Activated T-cell treated with anti-CD3 and anti-CD28 coated beads, Interleukin-2, amount 50 U/mL, for 72 hours (primary cell): ENCODE data around the gene PPP2R3B. TPM values are rescaled to one million over a fixed set of nuclear protein-coding genes. Genes with fewer than 3 reads are reported as not detected.

Experiments
- ATAC-seq, 2 donors: fragments of 150-1000 bp; cut with Tn5 transposase; replicated peaks in 1 of 2; 2 replicates each; pipeline ENCODE4 v1.10.0; 2021; ENCODE audit warnings: moderate library complexity in 2 of 2, mild to moderate bottlenecking in 1 of 2
- DNase-seq, 2 donors: peaks; one replicate each; pipeline ENCODE4 v3.0.0; 2021 to 2022; ENCODE audit warnings: mixed read lengths in 1 of 2
- H3K27ac Mint-ChIP-seq: one replicate; pipeline ENCODE4 v1.8.0; 2022; ENCODE audit warnings: mild to moderate bottlenecking, moderate library complexity, mixed read lengths
- H3K27me3 Mint-ChIP-seq: one replicate; pipeline ENCODE4 v1.8.0; 2022; ENCODE audit warnings: low read depth, mixed read lengths
- H3K36me3 Mint-ChIP-seq, 2 donors: one replicate each; pipeline ENCODE4 v1.8.0; 2022; ENCODE audit warnings: mixed read lengths in 2 of 2, mild to moderate bottlenecking in 1 of 2; ENCODE audit not compliant: insufficient read depth in 2 of 2
- H3K4me1 Mint-ChIP-seq: one replicate; pipeline ENCODE4 v1.8.0; 2022; ENCODE audit warnings: low read depth, mixed read lengths
- H3K4me3 Mint-ChIP-seq, 2 donors: one replicate each; pipeline ENCODE4 v1.8.0; 2022; ENCODE audit warnings: mild to moderate bottlenecking in 2 of 2, mixed read lengths in 2 of 2, moderate library complexity in 2 of 2
- H3K9me3 Mint-ChIP-seq, 2 donors: one replicate each; pipeline ENCODE4 v1.8.0; 2022; ENCODE audit warnings: mixed read lengths in 2 of 2
- total RNA-seq, 2 donors: library from RNA; stranded (reverse); gene quantifications; one replicate each; pipeline ENCODE4 v1.2.3, GENCODE V29; 2022

The PPP2R3B gene
- total RNA-seq, 2 donors from 2014 or later: 44.7 to 50.1 TPM

DNA sequence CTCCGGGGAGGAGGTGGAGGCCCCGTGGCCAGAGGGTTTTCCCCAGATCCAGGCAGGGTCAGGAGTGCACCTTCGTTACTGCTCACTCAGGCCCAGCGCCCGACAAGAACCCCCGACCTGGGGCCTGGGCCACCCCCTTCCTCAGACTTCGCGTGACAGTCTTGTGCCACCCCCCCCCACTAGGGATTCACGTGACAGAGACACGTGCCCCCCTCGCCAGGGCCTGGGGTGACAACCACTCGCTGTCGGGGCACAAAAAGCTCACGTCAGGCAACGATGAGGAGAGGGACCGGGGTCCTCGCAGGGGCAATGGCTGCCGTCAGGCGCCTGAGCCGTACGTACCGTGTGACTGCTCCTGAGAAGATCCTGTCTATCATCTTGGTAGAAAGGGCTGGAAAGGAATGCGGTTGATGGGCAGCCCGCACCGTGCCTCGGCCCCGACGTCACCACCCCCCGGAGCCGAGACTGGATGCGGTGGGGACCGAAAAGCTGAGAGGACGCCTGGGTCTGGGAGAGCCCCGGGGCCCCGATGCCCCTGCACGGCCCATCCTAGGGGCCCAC lies 45.1 kb downstream of the PPP2R3B start:
- Mint-ChIP-seq H3K27ac (no peak overlapping the region), H3K27me3 (no peaks in the 10 kb centered on the region), H3K4me1 (no peaks in the 10 kb centered on the region), H3K4me3 (no peak overlapping the region), H3K36me3 (peaks cover 5 to 10% of the 10 kb centered on the region in 2 donors), H3K9me3 (peaks cover 0 to 2% of the 10 kb centered on the region in 2 donors)
- no peak for ATAC-seq
- DNase-seq: no peak

DNA sequence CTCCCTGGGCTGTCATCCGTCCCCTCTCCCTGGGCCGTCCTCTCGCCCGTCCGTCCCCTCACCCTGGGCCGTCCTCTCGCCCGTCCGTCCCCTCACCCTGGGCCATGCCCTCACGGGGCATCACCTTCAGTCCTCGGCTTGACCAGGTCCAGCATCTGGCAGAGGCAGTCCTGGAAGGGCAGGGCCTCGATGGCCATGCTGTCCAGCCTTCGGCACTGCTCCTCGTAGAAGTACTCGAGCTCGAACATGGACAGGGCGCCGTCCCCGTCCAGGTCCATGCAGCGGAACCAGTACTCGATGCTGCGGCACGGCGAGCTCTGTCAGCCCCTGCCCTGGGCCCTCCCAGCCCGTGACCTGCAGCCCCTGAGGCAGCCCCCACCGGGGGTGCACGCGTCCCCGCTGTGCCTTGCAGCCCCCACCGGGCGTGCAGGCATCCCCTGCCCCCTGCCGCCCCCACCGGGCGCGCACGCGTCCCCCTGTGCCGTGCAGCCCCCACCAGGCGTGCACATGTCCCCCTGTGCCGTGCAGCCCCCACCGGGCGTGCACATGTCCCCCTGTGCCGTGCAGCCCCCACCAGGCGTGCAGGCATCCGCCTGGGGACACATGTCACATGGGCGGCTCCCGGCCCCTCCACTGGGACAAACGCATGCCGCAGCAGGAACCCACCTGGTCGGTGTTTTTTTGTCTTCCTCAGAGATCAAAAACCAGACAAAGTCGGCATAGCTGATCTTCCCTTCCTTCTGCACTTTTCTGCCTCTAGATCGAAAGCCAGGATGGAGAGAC lies 45.9 kb downstream of the PPP2R3B start:
- Mint-ChIP-seq H3K36me3 (peaks cover 5 to 11% of the 10 kb centered on the region in 2 donors), H3K27ac (no peak overlapping the region), H3K4me1 (no peaks in the 10 kb centered on the region), H3K9me3 (peaks cover 0 to 2% of the 10 kb centered on the region in 2 donors), H3K27me3 (no peaks in the 10 kb centered on the region), H3K4me3 (no peak overlapping the region)
- DNase-seq (no peak), ATAC-seq (no peak)

DNA sequence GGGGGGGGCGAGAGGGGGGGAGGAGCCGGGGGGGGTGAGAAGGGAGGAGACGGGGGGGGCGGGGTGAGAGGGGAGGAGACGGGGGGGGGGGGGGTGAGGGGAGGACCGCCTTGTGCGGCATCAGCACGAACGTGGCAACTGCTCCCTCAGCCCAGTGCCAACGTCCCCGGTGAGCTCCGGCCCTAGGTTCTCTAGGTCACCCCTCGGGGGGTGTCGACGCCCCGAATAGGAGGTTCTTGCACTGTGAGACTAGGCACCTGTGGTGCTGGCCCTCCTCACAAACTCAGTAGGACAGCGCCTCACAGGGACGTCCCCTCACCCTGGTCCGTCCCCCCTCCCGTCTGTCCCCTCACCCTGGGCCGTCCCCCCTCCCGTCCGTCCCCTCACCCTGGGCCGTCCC lies 46.6 kb downstream of the PPP2R3B start:
- Mint-ChIP-seq H3K36me3 (peaks cover 6 to 11% of the 10 kb centered on the region in 2 donors), H3K9me3 (peaks cover 0 to 2% of the 10 kb centered on the region in 2 donors), H3K27ac (no peak overlapping the region), H3K4me3 (no peak overlapping the region), H3K27me3 (no peaks in the 10 kb centered on the region), H3K4me1 (no peaks in the 10 kb centered on the region)
- peak in 1 of 2 donors; percentile 41 for ATAC-seq
- DNase-seq: no peak

DNA sequence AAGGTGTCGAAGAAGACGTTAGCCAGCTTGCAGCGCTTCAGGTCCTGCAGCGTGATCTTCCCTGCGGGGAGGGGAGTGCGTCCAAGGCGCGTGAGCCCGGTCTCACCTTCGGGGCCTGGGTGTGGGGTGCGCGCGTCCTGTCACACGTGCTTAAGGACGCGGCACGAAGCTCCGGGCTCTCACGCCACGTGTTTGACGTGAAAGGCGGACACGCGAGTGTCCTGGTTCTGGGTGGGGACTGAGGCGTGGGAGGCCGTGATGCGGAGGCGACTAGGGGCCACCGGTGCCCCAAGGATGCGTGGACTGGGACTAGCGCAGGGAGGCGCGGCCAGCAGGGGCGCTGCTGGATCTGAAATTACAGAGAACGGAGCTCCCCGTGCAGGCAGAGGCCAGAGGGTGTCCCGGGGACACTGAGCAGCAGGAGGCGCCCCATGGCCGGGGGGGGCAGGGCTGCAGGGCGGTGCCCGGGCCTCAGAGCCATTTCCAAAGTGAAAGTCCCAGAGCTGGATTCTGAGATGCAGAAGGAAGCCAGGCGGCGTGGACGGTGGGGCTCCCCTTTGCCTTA lies 47.8 kb downstream of the PPP2R3B start:
- no peak overlapping the region for H3K27ac Mint-ChIP-seq
- no peaks in the 10 kb centered on the region for H3K4me1 Mint-ChIP-seq
- ATAC-seq (no peak), DNase-seq (no peak)
- no peak overlapping the region for H3K4me3 Mint-ChIP-seq
- H3K27me3 Mint-ChIP-seq: no peaks in the 10 kb centered on the region
- H3K9me3 Mint-ChIP-seq: peaks cover 0 to 2% of the 10 kb centered on the region in 2 donors
- H3K36me3 Mint-ChIP-seq: peaks cover 7 to 11% of the 10 kb centered on the region in 2 donors

DNA sequence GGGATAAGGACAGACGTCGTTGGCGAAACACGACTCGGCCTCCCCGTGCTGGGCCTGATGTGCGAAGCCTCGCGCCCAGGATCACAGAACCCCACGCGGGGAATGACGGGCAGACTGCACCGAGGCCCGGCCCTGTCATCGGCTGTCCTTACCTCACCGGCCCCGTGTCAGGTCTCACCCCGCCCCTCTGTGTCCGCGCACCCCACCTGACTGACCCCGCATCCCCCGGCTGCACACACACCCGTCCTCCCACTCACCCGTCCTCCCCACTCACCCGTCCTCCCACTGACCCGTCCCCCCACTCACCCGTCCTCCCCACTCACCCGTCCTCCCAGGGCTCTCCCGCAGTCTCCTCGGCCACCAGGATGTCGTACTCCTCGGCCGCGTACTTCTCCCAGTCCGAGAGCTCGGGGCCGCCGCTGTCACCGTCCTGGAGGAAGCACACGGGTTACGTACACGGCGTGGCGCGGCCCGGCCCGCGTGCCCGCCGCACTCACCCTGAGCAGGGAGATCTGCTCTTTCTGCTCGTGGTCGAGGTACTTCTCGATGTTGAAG lies 48.3 kb downstream of the PPP2R3B start:
- H3K27me3 Mint-ChIP-seq: no peaks in the 10 kb centered on the region
- DNase-seq: no peak
- H3K4me1 Mint-ChIP-seq: no peaks in the 10 kb centered on the region
- H3K4me3 Mint-ChIP-seq: no peak overlapping the region
- H3K36me3 Mint-ChIP-seq: peaks cover 7 to 11% of the 10 kb centered on the region in 2 donors
- no peak for ATAC-seq
- H3K27ac Mint-ChIP-seq: no peak overlapping the region
- peaks cover 0 to 2% of the 10 kb centered on the region in 2 donors for H3K9me3 Mint-ChIP-seq

DNA sequence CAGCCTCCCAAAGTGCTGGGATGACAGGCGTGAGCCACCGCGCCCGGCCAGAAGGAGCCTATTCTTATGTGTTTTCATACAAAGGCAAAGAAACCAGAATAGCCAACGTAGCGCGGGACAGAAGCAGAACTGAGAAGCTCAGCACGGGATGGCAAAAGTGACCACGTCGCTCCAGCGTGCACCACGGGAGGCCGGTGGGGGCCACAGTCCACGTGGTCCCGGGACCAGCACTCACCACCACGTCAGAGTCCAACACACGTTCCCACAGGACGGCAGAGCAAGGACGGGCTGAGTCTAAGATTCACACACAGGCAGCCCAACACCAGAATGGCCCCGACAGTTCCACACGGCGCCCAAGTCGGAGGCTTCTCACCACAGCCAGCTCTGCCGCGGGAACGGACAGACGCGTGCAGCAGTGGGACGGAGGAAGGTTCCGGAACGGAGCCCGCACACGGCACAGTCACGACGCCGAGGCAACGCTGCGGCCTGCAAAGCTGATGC lies 49.3 kb downstream of the PPP2R3B start:
- Mint-ChIP-seq H3K4me3 (no peak overlapping the region), H3K4me1 (no peaks in the 10 kb centered on the region), H3K27ac (no peak overlapping the region), H3K27me3 (no peaks in the 10 kb centered on the region), H3K36me3 (peaks cover 7 to 11% of the 10 kb centered on the region in 2 donors), H3K9me3 (peaks cover 0 to 2% of the 10 kb centered on the region in 2 donors)
- no peak for ATAC-seq
- DNase-seq: no peak

- H3K27ac Mint-ChIP-seq: no peak overlapping the region
- H3K36me3 Mint-ChIP-seq: peaks cover 4 to 7% of the 10 kb centered on the region in 2 donors
- no peaks in the 10 kb centered on the region for H3K9me3 Mint-ChIP-seq
- DNase-seq: no peak
- no peaks in the 10 kb centered on the region for H3K4me1 Mint-ChIP-seq
- no peak for ATAC-seq
- no peak overlapping the region for H3K4me3 Mint-ChIP-seq
- H3K27me3 Mint-ChIP-seq: no peaks in the 10 kb centered on the region
These were observed 50.5 kb downstream of the PPP2R3B start for GRCh38 chrX:336227-336626.

- no peaks in the 10 kb centered on the region for H3K27me3 Mint-ChIP-seq
- no peak overlapping the region for H3K27ac Mint-ChIP-seq
- H3K9me3 Mint-ChIP-seq: no peaks in the 10 kb centered on the region
- DNase-seq (no peak), ATAC-seq (no peak)
- no peaks in the 10 kb centered on the region for H3K4me1 Mint-ChIP-seq
- peaks cover 4 to 7% of the 10 kb centered on the region in 2 donors for H3K36me3 Mint-ChIP-seq
- no peak overlapping the region for H3K4me3 Mint-ChIP-seq
These were observed 51.0 kb downstream of the PPP2R3B start for GRCh38 chrX:335758-336155.

- DNase-seq (no peak), ATAC-seq (no peak)
- no peaks in the 10 kb centered on the region for H3K27me3 Mint-ChIP-seq
- peaks cover 2 to 7% of the 10 kb centered on the region in 2 donors for H3K36me3 Mint-ChIP-seq
- H3K4me1 Mint-ChIP-seq: no peaks in the 10 kb centered on the region
- H3K4me3 Mint-ChIP-seq: no peak overlapping the region
- no peak overlapping the region for H3K27ac Mint-ChIP-seq
- no peaks in the 10 kb centered on the region for H3K9me3 Mint-ChIP-seq
These were observed 51.5 kb downstream of the PPP2R3B start for GRCh38 chrX:334971-335757.

- Mint-ChIP-seq H3K4me3 (no peak overlapping the region), H3K27ac (no peak overlapping the region), H3K27me3 (no peaks in the 10 kb centered on the region), H3K4me1 (no peaks in the 10 kb centered on the region), H3K9me3 (no peaks in the 10 kb centered on the region), H3K36me3 (peaks cover 2 to 7% of the 10 kb centered on the region in 2 donors)
- ATAC-seq (no peak), DNase-seq (no peak)
These were observed 52.3 kb downstream of the PPP2R3B start for GRCh38 chrX:334331-334891.

GRCh38 chrX:333611-334311 lies 52.9 kb downstream of the PPP2R3B start:
- H3K4me3 Mint-ChIP-seq: peak overlapping the region in 1 of 2 donors; percentile 31
- H3K27ac Mint-ChIP-seq: no peak overlapping the region
- no peaks in the 10 kb centered on the region for H3K27me3 Mint-ChIP-seq
- H3K4me1 Mint-ChIP-seq: no peaks in the 10 kb centered on the region
- H3K9me3 Mint-ChIP-seq: no peaks in the 10 kb centered on the region
- H3K36me3 Mint-ChIP-seq: peaks cover 2 to 7% of the 10 kb centered on the region in 2 donors
- ATAC-seq (no peak), DNase-seq (no peak)
